EH (cell line): ENCODE measurements around the gene PCSK6.

Experiments
- DNase-seq: peaks from one replicate; pipeline ENCODE4 v3.0.0-alpha.2; 2015; ENCODE audit warnings: low read depth

PCSK6 gene

GRCh38 chr15:101326462-101327146 lies 162.9 kb downstream of the PCSK6 start:
- no peak for DNase-seq

DNA sequence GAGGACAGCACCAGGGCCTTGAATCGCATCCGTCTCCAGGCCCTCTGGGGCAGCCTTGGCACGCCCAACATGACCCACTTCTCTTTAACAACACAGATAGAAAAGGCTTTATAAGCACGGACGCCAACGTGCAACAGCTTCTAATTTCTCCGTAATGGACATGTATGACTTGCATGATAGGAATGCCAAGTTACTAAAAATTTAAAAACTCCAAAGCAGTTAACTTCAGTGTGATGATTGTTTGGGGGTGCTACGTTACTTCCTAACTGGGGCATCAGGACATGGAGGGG lies 163.5 kb downstream of the PCSK6 start:
- DNase-seq = no peak

- no peak for DNase-seq
Observed at GRCh38 chr15:101325263-101326025, 164.1 kb downstream of the PCSK6 start.

GRCh38 chr15:101324524-101325177 lies 164.9 kb downstream of the PCSK6 start:
- DNase-seq = no peak

DNA sequence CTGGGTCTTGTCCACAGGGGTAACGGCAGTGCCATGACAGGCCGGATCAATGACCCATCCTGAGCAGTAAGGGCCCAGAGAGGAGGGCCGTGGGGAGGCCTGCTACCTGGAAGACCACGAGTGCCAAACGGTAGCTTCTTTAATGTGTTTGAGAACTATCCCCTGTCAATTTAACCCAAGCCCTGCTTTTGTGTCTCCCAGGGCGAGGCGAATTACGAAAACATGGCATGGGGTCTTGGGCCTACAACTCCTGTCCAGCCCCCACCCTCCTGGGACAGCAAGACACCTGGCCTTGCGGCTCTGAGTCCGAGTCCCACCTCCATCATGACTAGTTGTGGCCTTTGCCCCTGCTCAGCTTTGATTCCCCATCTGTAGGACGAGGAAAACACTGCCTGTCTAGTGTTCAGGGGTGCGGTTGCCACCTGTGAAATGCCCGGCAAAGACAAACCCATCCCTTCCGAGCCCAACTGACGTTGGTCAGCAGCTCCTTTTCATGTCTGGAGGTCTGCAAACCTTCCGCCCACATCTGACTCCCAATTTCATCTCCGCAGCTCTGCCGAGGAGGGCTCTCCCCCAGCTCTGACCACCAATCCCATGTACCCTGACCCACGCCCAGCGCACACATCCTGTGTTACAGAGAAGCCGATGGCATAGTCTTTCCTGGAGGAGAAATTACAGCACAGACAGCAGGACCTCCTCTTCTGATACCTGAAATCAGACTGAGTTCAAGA lies 165.5 kb downstream of the PCSK6 start:
- no peak for DNase-seq

DNA sequence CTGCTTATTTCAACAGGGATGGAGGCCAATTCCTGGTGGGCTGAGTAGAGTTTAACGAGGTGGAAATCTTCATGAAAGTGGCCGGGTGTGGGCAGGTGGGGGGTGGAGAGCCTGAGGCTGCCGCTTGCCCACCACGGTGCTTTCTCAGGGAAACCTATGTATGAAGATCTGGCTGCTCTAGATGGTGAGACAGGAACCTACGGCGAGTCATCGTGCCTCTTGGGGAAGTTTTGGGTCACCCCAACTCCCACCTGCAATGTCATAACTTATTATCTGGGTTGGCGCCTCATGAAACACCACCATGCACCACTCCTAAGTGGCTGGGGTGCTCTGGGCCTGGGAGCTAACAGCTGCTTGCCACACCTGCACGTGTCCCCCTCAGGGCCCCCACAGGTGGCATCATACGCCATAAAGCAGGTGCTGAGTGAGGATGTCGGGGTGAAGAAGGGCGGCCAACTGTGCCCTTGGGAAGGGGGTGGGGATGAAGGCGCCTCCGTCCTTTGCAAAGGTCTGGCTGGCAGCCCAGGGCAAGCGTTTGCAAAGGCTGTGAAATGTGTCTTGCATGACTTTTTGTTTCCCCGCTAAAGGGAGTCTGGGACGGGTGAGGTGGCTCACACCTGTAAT lies 166.5 kb downstream of the PCSK6 start:
- DNase-seq = no peak

DNA sequence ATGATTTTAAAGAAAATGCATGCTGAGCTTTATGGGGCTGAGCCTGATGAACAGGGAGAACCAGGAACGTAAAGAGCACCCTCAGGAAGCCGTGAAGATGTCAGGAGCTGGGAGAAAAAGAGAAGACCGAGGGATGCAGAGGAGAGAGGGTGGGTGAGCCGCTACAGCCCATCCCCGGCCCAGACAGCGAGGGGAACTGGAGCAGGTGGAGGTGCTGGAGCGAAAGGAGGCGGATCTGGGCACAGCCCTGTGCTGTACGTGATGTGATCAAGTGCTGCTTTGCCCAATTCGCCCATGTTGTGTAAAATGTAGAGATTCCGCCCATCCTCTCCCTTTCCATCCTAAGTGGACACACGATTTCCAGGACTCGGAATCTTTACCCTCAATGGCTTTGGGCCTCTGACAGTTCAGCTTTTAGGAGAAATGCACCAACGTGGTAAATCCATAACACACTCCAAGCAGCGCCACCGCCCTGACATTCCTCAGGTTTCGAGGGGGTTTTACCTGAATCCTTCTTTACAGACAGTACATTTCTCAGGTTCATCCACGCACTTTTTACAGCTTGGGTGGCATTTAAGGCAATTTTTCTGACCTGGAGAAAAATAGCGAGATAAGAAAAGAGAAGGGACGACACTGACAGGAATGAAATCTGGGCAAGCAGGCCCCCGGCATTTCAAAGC lies 167.4 kb downstream of the PCSK6 start:
- no peak for DNase-seq

DNA sequence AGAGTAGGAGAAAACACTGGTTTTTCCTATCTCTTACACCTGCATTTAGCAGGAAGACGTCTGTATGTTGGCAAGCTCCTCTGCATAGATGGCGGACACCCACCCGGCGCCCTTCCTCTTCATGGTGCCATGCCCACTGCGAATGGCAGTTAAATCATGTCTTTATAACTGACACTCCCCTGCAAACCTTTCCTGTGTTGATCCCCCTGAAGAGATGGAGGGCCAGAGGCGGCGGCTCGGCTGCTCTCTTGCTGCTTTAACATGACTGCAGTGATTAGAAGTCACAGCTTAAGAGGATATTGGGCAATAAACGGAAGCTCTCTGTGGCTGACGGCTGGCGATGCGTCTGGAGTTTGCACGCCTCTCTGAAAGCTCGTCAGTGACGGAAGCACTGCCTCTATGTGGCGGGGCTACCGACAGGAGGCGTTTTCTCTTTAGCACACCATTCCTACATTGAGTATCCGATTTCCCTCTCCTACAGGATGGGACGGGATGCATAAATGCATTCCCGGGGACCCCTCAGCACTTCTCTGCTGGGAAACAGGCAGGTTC lies 168.9 kb downstream of the PCSK6 start:
- DNase-seq = no peak

- no peak for DNase-seq
Observed at GRCh38 chr15:101318839-101319238, 170.7 kb downstream of the PCSK6 start.

- no peak for DNase-seq
Observed at GRCh38 chr15:101318147-101318819, 171.2 kb downstream of the PCSK6 start.

- DNase-seq = no peak
Observed at GRCh38 chr15:101317336-101317872, 172.1 kb downstream of the PCSK6 start.

DNA sequence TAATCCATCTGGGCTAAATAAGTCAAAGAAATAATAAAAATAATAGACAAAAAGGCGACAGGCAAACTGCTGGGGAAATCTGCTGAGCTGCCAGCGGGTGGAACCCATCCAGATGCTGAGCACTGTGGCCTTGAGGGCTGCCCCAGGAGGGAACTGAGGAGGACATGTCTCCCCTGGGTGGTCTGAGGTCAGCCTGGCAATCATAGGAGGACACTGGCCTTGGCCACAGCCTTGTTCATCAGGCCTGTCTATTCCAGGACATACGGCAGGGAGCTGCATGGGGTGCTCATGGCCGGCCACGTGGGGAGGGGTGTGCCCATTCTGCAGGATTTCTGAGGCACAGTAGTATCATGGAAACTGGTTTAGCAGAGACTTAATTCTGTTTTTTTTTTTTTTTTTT lies 173.0 kb downstream of the PCSK6 start:
- no peak for DNase-seq

- no peak for DNase-seq
Observed at GRCh38 chr15:101315736-101316135, 173.8 kb downstream of the PCSK6 start.

DNA sequence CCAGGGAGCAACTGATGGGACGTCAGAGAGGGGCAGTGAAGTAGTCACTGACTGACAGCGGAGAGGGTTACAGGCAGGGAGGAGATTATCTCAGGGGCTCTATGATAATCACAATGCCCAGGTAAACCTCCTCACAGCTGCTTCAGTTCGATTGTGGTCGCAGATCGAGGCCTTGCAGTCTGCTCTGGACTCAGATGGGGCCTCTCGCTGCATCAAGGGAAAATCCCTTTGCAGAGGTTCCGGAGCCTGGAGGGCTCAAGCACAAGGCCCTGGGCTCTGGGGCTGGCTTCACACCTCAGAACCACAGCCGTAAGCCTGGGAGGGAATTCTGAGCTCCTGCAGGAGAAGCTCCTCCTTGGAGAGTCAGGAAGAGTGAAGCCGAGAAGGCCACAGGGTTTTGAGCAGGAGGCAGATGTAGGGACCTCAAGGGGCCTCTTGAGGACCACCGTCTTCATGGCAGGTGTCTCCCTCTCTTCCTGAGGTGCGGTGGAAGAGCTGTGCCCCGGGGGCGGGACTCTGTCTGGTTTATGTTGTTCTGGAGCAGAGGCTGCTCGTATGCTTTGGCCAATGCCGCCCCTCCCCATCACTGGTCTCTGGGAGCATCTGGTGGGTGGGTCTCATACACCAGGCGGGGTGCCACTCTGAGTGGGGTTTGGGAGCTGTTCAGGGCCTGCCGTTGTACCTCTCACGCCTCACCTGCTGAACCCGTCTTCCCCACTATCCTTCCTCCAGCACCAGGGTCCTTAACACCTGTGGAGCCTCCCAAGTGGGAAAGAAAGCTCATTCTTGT lies 175.0 kb downstream of the PCSK6 start:
- DNase-seq = no peak

DNA sequence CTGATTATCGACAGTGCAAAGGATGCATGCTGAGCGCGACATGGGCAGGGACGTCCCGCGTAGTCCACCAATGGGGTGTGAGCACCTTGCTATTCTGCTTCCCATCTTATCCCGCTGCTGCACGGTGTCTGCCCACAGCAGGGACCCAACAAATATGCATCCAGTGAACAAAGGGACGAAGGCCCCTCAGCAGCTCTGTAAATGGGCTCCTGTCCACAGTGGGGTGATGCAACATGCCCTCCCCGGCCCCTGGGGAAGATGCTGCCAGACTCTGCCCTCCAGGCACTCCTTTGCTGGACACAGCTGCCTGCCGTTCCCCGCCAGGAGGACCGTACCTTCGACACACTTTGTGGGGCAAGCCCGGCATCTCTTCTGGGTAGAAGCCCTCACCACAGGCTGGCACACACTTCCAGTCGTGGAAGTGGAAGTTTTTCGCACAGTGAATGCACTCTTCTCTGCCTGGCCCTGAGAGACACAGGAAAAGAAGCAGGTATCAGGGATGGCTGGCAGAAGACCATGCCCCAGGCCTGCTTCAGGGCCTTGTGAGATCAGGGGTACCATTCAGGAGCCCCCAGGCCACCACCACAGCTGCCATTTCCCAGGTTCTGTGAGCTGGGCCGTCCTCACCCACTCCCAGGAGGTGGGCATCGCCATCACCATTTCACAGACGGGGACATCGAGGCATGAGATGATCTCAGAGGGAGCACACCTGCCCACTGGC lies 176.3 kb downstream of the PCSK6 start:
- no peak for DNase-seq

DNA sequence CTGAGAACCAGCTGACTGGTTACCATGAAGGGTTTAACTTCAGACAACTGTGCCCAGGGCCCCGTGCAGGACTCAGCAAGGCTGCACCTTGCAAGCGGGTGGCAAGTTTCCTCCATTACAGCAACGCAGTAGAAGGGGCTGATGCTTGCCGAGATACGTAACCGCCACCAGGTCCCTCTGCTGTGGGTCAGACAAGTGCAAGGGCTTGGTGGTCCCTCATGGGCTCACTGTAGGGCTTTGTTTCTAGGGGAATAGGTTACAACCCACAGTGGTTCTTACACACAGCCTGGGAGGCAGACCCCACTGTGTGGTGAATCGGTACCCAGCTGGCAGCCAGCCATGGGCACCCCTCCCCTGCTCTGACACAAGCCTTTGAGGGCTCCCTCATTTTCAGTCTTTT lies 179.0 kb downstream of the PCSK6 start:
- no peak for DNase-seq

GRCh38 chr15:101310161-101310480 lies 179.4 kb downstream of the PCSK6 start:
- DNase-seq = no peak

- no peak for DNase-seq
Observed at GRCh38 chr15:101309436-101310160, 179.9 kb downstream of the PCSK6 start.
